ENCODE data around the gene EID1. TPM values are rescaled to one million over a fixed set of nuclear protein-coding genes. Genes with fewer than 3 reads are reported as not detected.
A peak's percentile ranks its signal among the peaks of the same experiment; 100 is the strongest.

The EID1 gene
- polyA plus RNA-seq, 4 donors = 314 to 382 (median 329) TPM

DNA sequence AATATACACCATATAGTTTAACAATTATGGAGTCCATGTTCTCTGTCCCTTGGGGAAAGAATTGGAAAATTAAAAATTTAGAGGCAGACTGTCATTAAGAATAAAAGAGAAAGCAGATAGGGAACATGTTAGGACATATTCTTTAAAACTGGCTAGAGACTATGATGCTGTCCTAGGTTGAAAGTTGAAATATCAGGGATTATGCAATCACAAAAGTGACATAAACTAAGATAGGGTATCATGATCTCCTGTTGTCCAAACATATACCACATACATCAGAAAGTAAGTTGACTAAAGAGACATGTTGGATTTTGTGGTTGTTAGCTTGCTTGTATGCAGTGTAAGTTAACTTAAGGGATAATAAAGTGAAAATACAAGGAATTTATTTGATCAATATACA, 9.9 kb upstream of the EID1 start:
- DNase-seq (ENCODE audit: low read depth in 4 of 4, low spot score in 2 of 4) = no peak

- no peak for DNase-seq (ENCODE audit: low read depth in 4 of 4, low spot score in 2 of 4)
Measured at GRCh38 chr15:48868536-48868935, 9.4 kb upstream of the EID1 start.

GRCh38 chr15:48869966-48870365, 8.0 kb upstream of the EID1 start:
- no peak for DNase-seq (ENCODE audit: low read depth in 4 of 4, low spot score in 2 of 4)

- DNase-seq (ENCODE audit: low read depth in 4 of 4, low spot score in 2 of 4) = no peak
Measured at GRCh38 chr15:48871542-48871941, 6.4 kb upstream of the EID1 start.

GRCh38 chr15:48872632-48873031, 5.3 kb upstream of the EID1 start:
- no peak for DNase-seq (ENCODE audit: low read depth in 4 of 4, low spot score in 2 of 4)

DNA sequence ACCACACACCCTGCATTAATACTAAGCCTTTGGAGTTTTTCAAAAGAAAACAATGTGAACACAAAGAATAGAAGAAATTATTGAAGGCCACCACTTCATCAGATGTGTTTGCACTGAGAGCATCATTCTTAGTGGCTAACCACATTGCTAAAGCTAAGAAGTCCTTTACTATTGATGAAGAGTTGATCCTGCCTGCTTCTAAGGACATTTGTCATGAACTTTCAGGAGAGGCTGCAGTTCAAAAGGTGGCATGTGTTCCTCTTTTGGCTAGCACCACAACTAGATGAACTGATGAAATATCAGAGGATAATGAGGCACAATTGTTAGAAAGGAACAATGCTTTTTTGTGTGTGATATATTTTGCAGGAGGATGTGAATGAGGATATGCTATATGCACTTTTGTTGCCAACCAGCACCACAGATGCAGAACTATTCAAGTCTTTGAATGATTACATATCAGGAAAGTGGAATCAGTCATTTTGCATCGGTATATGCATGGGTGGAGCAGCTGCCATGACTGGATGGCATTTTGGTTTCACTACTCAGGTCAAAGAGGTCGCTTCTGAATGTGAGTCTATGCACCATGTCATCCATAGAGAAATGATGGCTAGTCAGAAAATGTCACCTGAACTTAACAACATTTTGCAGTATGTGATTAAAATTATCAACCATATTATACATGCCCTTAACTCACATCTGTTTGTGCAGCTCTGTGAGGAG, 2.5 kb upstream of the EID1 start:
- DNase-seq (ENCODE audit: low read depth in 4 of 4, low spot score in 2 of 4) = no peak

DNA sequence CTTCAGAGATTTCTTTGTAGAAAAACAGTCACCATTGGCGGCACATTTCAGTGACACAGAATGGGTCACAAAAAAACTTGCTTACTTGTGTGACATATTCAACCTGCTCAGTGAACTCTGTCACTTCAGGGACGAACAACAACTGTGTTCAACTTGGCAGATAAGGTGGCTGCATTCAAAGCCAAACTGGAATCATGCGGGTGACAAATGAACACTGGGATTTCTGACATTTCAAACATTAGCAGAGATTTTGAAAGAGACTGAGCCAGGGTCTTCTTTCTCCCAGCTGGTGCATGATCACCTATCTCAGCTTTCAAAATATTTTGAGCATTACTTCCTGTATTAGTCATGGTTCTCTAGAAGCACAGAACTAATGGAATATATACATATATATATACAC, 1.9 kb upstream of the EID1 start:
- DNase-seq (ENCODE audit: low read depth in 4 of 4, low spot score in 2 of 4) = no peak

- no peak for DNase-seq (ENCODE audit: low read depth in 4 of 4, low spot score in 2 of 4)
Measured at GRCh38 chr15:48880070-48880634, 2.2 kb downstream of the EID1 start.

DNA sequence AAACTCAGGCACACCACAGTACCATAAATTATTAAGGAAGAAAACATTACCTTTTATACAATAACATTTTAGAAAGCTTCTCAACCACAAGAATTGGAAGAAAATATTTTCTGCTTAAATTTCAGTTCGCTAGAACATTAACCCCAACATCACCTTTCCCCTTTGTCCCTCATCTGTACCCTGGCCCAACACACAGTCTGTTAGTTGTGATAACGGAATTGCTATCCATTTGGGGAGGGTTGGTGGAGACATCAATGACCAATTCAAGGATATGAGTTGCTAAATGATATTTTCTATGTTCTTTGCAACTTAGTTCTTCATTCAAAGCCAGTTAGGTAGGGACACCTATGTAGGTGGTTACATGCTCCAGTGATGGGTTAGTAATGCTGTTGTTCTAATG, 5.8 kb downstream of the EID1 start:
- no peak for DNase-seq (ENCODE audit: low read depth in 4 of 4, low spot score in 2 of 4)

- DNase-seq (ENCODE audit: low read depth in 4 of 4, low spot score in 2 of 4) = no peak
Measured at GRCh38 chr15:48887144-48887543, 9.2 kb downstream of the EID1 start.

DNA sequence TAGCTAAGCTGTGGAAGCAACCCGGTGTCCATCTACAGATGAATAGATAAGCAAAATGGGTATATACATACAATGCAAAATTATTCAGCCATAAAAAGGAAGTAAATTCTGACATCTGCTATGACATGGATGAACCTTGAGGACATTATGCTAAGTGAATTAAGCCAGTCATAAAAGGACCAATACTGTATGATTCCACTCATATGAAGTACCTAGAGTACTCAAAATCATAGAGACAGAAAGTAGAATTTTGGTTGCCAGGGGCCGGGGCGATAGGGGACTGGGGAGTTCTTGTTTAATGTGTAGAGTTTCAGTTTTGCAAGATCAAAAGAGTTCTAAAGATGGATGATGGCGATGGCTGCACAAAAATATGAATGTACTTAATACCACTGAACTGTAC, 10.3 kb downstream of the EID1 start:
- DNase-seq (ENCODE audit: low read depth in 4 of 4, low spot score in 2 of 4) = no peak

DNA sequence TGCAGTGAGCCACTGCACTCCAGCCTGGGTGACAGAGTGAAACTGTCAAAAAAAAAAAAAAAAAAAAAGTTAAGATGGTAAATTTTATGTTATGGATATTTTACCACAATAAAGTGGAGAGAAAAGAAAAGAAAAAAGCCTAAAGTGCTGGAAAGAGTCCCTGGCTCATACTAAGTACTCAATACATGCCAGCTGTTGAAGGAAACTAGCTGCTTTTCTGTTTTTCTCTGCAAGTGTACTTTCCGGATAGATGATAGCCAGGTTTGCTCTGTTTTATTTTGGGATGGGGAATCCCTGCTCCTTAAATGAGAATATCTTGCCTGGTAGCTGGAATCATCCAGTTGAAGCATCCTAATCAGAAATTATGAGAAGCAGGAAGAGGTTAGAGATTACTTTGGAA, 10.9 kb downstream of the EID1 start:
- DNase-seq (ENCODE audit: low read depth in 4 of 4, low spot score in 2 of 4) = no peak

DNA sequence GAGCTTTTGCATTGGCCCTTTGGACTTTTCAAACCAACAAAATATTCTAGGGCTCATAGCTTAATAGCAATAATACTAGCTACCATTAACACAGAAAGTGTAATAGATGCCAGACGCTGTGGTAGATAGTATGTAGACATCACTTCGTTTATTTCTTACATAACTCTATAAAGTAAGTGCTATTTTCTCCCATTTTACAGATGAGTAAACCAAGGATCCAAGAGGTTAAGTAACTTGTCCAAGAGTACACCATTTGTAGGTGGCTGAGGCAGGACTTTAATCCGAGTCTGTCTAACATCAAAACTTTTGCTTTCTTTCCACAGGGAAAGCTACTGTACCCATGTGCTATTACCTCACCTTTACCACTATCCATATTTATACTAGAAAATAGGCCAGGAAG, 12.0 kb downstream of the EID1 start:
- no peak for DNase-seq (ENCODE audit: low read depth in 4 of 4, low spot score in 2 of 4)

GRCh38 chr15:48890375-48890972, 12.5 kb downstream of the EID1 start:
- no peak for DNase-seq (ENCODE audit: low read depth in 4 of 4, low spot score in 2 of 4)

GRCh38 chr15:48891232-48891765, 13.4 kb downstream of the EID1 start:
- DNase-seq (ENCODE audit: low read depth in 4 of 4, low spot score in 2 of 4) = no peak

GRCh38 chr15:48893311-48893710, 15.4 kb downstream of the EID1 start:
- no peak for DNase-seq (ENCODE audit: low read depth in 4 of 4, low spot score in 2 of 4)

- peak in 3 of 4 donors; percentile 58 to 73 (median 64) for DNase-seq (ENCODE audit: low read depth in 4 of 4, low spot score in 2 of 4)
Measured at GRCh38 chr15:48896869-48897814, 19.2 kb downstream of the EID1 start.

- DNase-seq (ENCODE audit: low read depth in 4 of 4, low spot score in 2 of 4) = no peak
Measured at GRCh38 chr15:48898032-48898431, 20.1 kb downstream of the EID1 start.

- DNase-seq (ENCODE audit: low read depth in 4 of 4, low spot score in 2 of 4) = peak in 2 of 4 donors; percentile 24 to 28
Measured at GRCh38 chr15:48898446-48898845, 20.5 kb downstream of the EID1 start.

DNA sequence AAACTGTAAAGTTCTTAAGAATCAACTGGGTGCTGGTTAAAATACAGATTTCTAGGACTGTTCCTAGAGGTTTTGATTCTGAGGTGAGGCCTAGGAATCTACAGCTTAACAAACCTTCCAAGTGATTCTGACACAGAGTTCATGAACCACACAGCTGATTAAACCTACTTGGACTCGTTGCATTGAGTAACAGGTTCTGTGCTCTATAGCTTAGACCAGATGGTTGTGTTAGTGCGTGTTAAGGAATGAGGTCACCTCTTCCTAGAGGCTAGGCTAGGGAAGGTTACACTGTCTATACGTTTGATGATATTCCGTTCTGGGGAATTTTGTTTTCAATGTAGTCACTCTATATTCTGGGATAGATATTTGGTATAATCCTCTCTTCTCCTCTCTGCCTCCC, 21.9 kb downstream of the EID1 start:
- DNase-seq (ENCODE audit: low read depth in 4 of 4, low spot score in 2 of 4) = no peak

DNA sequence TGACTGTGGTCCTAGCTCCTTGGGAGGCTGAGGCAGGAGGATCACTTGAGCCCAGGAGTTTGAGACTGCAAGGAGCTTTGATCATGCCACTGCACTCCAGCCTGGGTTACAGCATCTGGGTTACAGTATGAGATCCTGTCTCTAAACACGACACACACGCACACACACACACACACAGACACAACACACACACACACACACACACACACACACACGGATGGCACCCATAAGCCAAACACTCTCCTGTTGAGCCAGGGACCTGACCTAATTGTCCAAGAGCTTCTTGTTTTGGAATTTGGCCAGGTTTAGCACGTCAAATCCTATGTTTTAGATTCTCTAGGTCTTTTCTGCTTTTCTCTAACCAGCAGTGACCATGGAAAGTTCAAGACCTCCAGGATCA, 26.8 kb downstream of the EID1 start:
- DNase-seq (ENCODE audit: low read depth in 4 of 4, low spot score in 2 of 4) = no peak

Measured in left renal cortex interstitium (tissue), 4 donors.